Astrocyte (in vitro differentiated cells and primary cell): Measurements from ENCODE around the gene CTCFL. TPM values are rescaled to one million over a fixed set of nuclear protein-coding genes. Genes with fewer than 3 reads are reported as not detected.

Experiments
- DNase-seq: peaks from one replicate; pipeline ENCODE4 v3.0.0-alpha.2; 2010; ENCODE audit warnings: low read depth
- FAIRE-seq: peaks from 2 replicates; lab custom pipeline; 2011; peaks lifted over from hg19 to GRCh38; lab: Jason Lieb, UNC
- H2AFZ ChIP-seq: 2 replicates; pipeline ENCODE4 v1.6.0; 2012; ENCODE audit warnings: low read depth, low read length, inconsistent platforms
- H3K27ac ChIP-seq: 2 replicates; pipeline ENCODE4 v1.5.1; 2011; ENCODE audit warnings: low read depth, low read length, inconsistent platforms
- H3K27me3 ChIP-seq: 2 replicates; pipeline ENCODE4 v1.6.0; 2011; ENCODE audit warnings: low read length, inconsistent platforms; ENCODE audit not compliant: insufficient read depth
- H3K36me3 ChIP-seq: 2 replicates; pipeline ENCODE4 v1.5.1; 2011; ENCODE audit warnings: low read length, inconsistent platforms; ENCODE audit not compliant: insufficient read depth
- H3K4me1 ChIP-seq: 2 replicates; pipeline ENCODE4 v1.5.1; 2011; ENCODE audit warnings: low read length, inconsistent platforms; ENCODE audit not compliant: insufficient read depth
- H3K4me2 ChIP-seq: 2 replicates; pipeline ENCODE4 v1.6.0; 2012; ENCODE audit warnings: low read length, inconsistent platforms
- H3K4me3 ChIP-seq: 2 replicates; pipeline ENCODE4 v1.5.1; 2011; ENCODE audit warnings: low read depth, mild to moderate bottlenecking, low read length, inconsistent platforms; ENCODE audit not compliant: insufficient read depth
- H3K79me2 ChIP-seq: 2 replicates; pipeline ENCODE4 v1.6.0; 2012; ENCODE audit warnings: mild to moderate bottlenecking, low read length, inconsistent platforms; ENCODE audit not compliant: insufficient read depth
- H3K9ac ChIP-seq: 2 replicates; pipeline ENCODE4 v1.6.0; 2012; ENCODE audit warnings: mild to moderate bottlenecking, low read length, inconsistent platforms
- H3K9me3 ChIP-seq: 2 replicates; pipeline ENCODE4 v1.5.1; 2012; ENCODE audit warnings: low read depth, mild to moderate bottlenecking, low read length, inconsistent platforms; ENCODE audit not compliant: insufficient read depth
- H4K20me1 ChIP-seq: 2 replicates; pipeline ENCODE4 v1.6.0; 2012; ENCODE audit warnings: low read length, inconsistent platforms; ENCODE audit not compliant: insufficient read depth
- H3K27ac Mint-ChIP-seq: one replicate; pipeline ENCODE4 v1.8.0; 2021; ENCODE audit warnings: mild to moderate bottlenecking, mixed read lengths; ENCODE audit not compliant: unreplicated experiment
- H3K27me3 Mint-ChIP-seq: one replicate; pipeline ENCODE4 v1.8.0; 2021; ENCODE audit warnings: low read depth, mixed read lengths; ENCODE audit not compliant: unreplicated experiment
- H3K36me3 Mint-ChIP-seq: one replicate; pipeline ENCODE4 v1.8.0; 2021; ENCODE audit warnings: low read depth, mixed read lengths; ENCODE audit not compliant: unreplicated experiment
- H3K4me1 Mint-ChIP-seq: one replicate; pipeline ENCODE4 v1.8.0; 2021; ENCODE audit warnings: low read depth, mixed read lengths; ENCODE audit not compliant: unreplicated experiment
- H3K4me3 Mint-ChIP-seq: one replicate; pipeline ENCODE4 v1.8.0; 2021; ENCODE audit warnings: mild to moderate bottlenecking, moderate library complexity, mixed read lengths; ENCODE audit not compliant: unreplicated experiment
- H3K9me3 Mint-ChIP-seq: one replicate; pipeline ENCODE4 v1.8.0; 2021; ENCODE audit warnings: mild to moderate bottlenecking, mixed read lengths; ENCODE audit not compliant: unreplicated experiment
- EZH2 ChIP-seq: IDR thresholded peaks from 2 replicates; pipeline ENCODE4 v1.6.1; 2012; ENCODE audit warnings: mild to moderate bottlenecking, low read length, inconsistent platforms; ENCODE audit not compliant: insufficient read depth
- total RNA-seq: library from RNA; stranded (reverse); gene quantifications from 2 replicates; pipeline ENCODE4 v1.2.1, GENCODE V29; 2021
- TF ChIP-seq, protein P1 (sequence below): IDR thresholded peaks from 2 replicates; pipeline ENCODE4 v1.5.1; 2011; ENCODE audit warnings: low read depth, mild to moderate bottlenecking, inconsistent platforms, low read length, moderate library complexity; ENCODE audit not compliant: insufficient read depth

Gene CTCFL
- total RNA-seq, 1 donor from 2014 or later = not detected

GRCh38 chr20:57555457-57556184, 30.7 kb upstream of the CTCFL start:
- H3K4me1 ChIP-seq = no peaks in the 10 kb centered on the region
- no peak overlapping the region for H3K4me3 ChIP-seq
- no peaks in the 10 kb centered on the region for H3K36me3 ChIP-seq
- no peak for FAIRE-seq
- peaks cover 6% of the 10 kb centered on the region for H3K9me3 Mint-ChIP-seq
- DNase-seq = no peak
- H3K27ac Mint-ChIP-seq = peak overlapping the region; percentile 91
- no peak overlapping the region for H3K27ac ChIP-seq
- H3K9me3 ChIP-seq = no peaks in the 10 kb centered on the region
- TF ChIP-seq EZH2 = no peak
- TF ChIP-seq, protein P1, sequence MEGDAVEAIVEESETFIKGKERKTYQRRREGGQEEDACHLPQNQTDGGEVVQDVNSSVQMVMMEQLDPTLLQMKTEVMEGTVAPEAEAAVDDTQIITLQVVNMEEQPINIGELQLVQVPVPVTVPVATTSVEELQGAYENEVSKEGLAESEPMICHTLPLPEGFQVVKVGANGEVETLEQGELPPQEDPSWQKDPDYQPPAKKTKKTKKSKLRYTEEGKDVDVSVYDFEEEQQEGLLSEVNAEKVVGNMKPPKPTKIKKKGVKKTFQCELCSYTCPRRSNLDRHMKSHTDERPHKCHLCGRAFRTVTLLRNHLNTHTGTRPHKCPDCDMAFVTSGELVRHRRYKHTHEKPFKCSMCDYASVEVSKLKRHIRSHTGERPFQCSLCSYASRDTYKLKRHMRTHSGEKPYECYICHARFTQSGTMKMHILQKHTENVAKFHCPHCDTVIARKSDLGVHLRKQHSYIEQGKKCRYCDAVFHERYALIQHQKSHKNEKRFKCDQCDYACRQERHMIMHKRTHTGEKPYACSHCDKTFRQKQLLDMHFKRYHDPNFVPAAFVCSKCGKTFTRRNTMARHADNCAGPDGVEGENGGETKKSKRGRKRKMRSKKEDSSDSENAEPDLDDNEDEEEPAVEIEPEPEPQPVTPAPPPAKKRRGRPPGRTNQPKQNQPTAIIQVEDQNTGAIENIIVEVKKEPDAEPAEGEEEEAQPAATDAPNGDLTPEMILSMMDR = no peak
- no peaks in the 10 kb centered on the region for H3K79me2 ChIP-seq
- H3K4me2 ChIP-seq = no peak overlapping the region
- H3K27me3 ChIP-seq = peaks cover 57% of the 10 kb centered on the region
- H3K36me3 Mint-ChIP-seq = no peaks in the 10 kb centered on the region
- no peak overlapping the region for H3K9ac ChIP-seq
- H3K4me3 Mint-ChIP-seq = peak overlapping the region; percentile 25
- H3K27me3 Mint-ChIP-seq = peaks cover 53% of the 10 kb centered on the region
- no peak overlapping the region for H2AFZ ChIP-seq
- H3K4me1 Mint-ChIP-seq = peaks cover 6% of the 10 kb centered on the region
- no peaks in the 10 kb centered on the region for H4K20me1 ChIP-seq

DNA sequence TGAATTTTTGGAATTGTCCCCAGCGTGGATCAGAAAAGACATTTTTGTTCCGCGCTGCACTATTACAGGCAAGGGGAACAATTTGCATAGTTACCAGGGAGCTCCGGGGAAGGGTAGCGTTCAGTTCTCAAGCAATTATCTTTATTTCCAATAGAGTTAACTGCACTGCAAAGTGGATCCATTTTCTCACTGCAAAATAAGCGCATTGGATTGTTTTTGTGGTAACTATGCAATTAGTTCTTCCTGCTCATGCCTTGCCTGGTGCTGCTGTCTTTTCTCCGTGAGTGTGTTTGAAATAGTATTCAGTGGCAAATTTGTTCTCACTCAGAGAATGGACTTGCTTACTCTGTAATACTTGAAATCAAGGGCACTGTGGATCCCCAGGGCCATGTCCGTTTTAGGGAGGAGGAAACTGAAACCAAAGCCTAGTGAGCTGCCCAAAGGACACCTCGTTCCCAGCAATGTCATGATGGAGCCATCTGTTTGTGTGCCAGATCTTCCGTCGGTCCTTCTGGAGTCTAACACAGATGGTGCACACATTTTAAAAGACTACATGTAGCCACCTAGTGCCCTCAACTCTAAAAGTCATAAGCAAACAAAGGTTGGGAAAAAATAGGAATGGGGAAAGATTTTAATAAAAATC, 28.6 kb upstream of the CTCFL start:
- TF ChIP-seq, protein P1 = no peak
- TF ChIP-seq EZH2 = no peak
- Histone ChIP-seq H3K9ac (no peak overlapping the region), H3K27ac (no peak overlapping the region), H2AFZ (no peak overlapping the region), H3K27me3 (peaks cover 51% of the 10 kb centered on the region), H3K4me2 (no peak overlapping the region), H3K9me3 (no peaks in the 10 kb centered on the region), H3K36me3 (no peaks in the 10 kb centered on the region), H3K79me2 (no peaks in the 10 kb centered on the region), H3K4me3 (no peak overlapping the region), H3K4me1 (no peaks in the 10 kb centered on the region), H4K20me1 (no peaks in the 10 kb centered on the region)
- H3K4me3 Mint-ChIP-seq = no peak overlapping the region
- no peak for DNase-seq
- no peaks in the 10 kb centered on the region for H3K36me3 Mint-ChIP-seq
- peak overlapping the region; percentile 6 for H3K27ac Mint-ChIP-seq
- peaks cover 6% of the 10 kb centered on the region for H3K4me1 Mint-ChIP-seq
- H3K9me3 Mint-ChIP-seq = peaks cover 6% of the 10 kb centered on the region
- peaks cover 40% of the 10 kb centered on the region for H3K27me3 Mint-ChIP-seq
- no peak for FAIRE-seq

GRCh38 chr20:57552471-57552870, 27.5 kb upstream of the CTCFL start:
- H3K9me3 ChIP-seq = no peaks in the 10 kb centered on the region
- FAIRE-seq = no peak
- no peak overlapping the region for H3K4me3 Mint-ChIP-seq
- H3K4me3 ChIP-seq = no peak overlapping the region
- H3K4me1 ChIP-seq = no peaks in the 10 kb centered on the region
- TF ChIP-seq EZH2 = no peak
- no peak overlapping the region for H3K27ac Mint-ChIP-seq
- no peak overlapping the region for H3K4me2 ChIP-seq
- no peak overlapping the region for H3K9ac ChIP-seq
- H3K4me1 Mint-ChIP-seq = peaks cover 6% of the 10 kb centered on the region
- H3K27me3 Mint-ChIP-seq = peaks cover 33% of the 10 kb centered on the region
- peaks cover 4% of the 10 kb centered on the region for H3K36me3 Mint-ChIP-seq
- H3K36me3 ChIP-seq = no peaks in the 10 kb centered on the region
- no peak for DNase-seq
- peaks cover 54% of the 10 kb centered on the region for H3K27me3 ChIP-seq
- no peak overlapping the region for H3K27ac ChIP-seq
- no peak overlapping the region for H2AFZ ChIP-seq
- H3K9me3 Mint-ChIP-seq = peaks cover 6% of the 10 kb centered on the region
- H4K20me1 ChIP-seq = no peaks in the 10 kb centered on the region
- H3K79me2 ChIP-seq = no peaks in the 10 kb centered on the region
